DOHH2 (cell line): ENCODE data around the gene RPP25.

ENCODE experiments used
- CTCF ChIP-seq: fragments of 200-600 bp; sonication (generic); IDR thresholded peaks from one replicate; pipeline ENCODE4 v1.5.1; 2014; ENCODE audit warnings: antibody characterized with exemption, mild to moderate bottlenecking, low read depth, low read length; ENCODE audit not compliant: poor library complexity, severe bottlenecking
- EZH2phosphoT487 ChIP-seq: fragments of 200-600 bp; sonication (generic); IDR thresholded peaks from 2 replicates; pipeline ENCODE4 v1.6.1; 2017; ENCODE audit warnings: borderline replicate concordance, mild to moderate bottlenecking, antibody characterized with exemption, low read length, moderate library complexity, mixed read lengths

GRCh38 chr15:74937272-74937589, 19.3 kb downstream of the RPP25 start:
- no peak for TF ChIP-seq CTCF
- TF ChIP-seq EZH2phosphoT487: no peak
